GM18498 (cell line): ENCODE results near the gene CCL3.
"Not testable (repeated sequence)": the region's sequence is repeated elsewhere in the genome, so short reads cannot be mapped to it uniquely, and the experiment has no call there.

ENCODE experiments used
- ATAC-seq: cut with Tn5 transposase; IDR thresholded peaks from one replicate; pipeline ENCODE4 v1.9.1; 2021; ENCODE audit warnings: mild to moderate bottlenecking, moderate library complexity; ENCODE audit not compliant: unreplicated experiment

The CCL3 gene

GRCh38 chr17:36117505-36118382, 27.8 kb upstream of the CCL3 start:
- ATAC-seq, result no peak

- not testable (repeated sequence) for ATAC-seq
Measured at GRCh38 chr17:36115649-36115977, 25.7 kb upstream of the CCL3 start.

GRCh38 chr17:36114971-36115648, 25.2 kb upstream of the CCL3 start:
- not testable (repeated sequence) for ATAC-seq

GRCh38 chr17:36113131-36113530, 23.2 kb upstream of the CCL3 start:
- ATAC-seq, result not testable (repeated sequence)

GRCh38 chr17:36112572-36112971, 22.6 kb upstream of the CCL3 start:
- ATAC-seq, result no peak

DNA sequence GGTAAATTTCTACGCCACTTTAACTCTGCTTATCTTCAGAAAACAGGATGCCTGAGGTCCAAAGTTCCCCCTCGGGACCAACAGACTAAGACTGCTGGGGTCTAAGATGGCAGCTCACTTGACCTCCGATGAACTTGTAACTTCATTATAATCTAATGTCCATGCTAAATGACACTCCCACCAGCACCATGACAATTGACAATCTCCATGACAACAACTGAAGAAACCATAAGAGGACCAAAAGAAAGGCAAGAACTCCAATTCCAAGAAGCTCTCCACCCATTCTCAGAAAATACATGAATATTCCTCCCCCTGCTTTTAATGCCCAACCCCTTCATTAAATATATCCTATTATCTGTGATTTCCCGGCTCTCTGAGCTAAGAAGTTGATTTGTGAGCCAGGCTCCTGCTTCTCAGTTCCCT, 21.1 kb upstream of the CCL3 start:
- no peak for ATAC-seq

DNA sequence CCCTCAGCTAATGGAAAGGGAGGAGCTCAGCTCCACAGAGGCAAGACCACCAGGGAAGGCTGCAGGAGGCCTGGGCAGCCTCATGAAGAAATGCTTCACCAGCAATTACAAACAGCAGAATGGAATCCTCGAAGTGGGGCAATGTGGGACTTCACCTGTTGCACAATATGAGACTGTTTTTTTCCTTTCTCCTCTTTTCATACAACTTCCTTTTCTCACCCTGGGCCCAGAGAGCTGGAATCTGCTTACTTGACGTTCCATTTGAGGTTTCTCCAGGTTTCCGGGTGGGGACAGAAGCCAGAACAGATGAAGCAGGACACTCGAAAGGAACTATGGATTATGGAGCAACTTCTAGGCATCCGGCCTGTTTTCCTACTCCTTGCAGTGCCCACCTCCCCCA, 18.3 kb upstream of the CCL3 start:
- ATAC-seq, result not testable (repeated sequence)

DNA sequence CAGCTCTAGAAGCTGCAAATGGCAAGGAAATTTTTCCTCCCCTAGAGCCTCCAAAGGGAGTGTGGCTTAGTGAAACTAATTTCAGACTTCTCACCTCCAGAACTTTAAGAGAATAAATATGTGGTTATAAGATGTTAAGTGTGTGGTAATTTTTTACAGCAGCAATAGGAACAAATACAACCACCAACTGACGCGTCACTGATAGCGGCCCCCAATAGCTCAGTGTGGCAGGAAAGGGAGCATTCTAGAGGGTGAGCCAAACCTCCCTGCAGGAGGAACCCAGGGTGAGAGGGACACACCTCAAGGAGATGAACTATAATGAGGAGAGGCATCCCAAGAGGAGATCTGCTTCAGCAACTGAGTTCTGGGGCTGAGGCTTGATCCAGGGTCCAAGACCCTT, 17.7 kb upstream of the CCL3 start:
- no peak for ATAC-seq

DNA sequence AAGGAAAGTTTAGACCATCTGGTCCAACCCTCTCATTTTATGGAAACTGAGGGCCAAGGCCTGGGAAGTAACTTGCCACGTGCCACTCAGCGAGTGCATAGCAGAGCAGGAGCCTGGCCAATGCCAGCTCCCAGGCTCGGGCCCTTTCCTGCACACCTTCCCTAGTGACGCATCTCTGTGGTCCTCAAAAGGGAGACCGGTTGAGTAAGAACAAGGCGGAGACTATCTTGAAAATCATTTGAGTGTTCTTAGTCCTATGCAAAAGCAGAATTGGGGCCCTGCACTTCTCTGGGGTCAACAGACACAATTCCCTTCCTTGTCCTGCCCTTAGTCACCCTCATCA, 16.5 kb upstream of the CCL3 start:
- no peak for ATAC-seq

DNA sequence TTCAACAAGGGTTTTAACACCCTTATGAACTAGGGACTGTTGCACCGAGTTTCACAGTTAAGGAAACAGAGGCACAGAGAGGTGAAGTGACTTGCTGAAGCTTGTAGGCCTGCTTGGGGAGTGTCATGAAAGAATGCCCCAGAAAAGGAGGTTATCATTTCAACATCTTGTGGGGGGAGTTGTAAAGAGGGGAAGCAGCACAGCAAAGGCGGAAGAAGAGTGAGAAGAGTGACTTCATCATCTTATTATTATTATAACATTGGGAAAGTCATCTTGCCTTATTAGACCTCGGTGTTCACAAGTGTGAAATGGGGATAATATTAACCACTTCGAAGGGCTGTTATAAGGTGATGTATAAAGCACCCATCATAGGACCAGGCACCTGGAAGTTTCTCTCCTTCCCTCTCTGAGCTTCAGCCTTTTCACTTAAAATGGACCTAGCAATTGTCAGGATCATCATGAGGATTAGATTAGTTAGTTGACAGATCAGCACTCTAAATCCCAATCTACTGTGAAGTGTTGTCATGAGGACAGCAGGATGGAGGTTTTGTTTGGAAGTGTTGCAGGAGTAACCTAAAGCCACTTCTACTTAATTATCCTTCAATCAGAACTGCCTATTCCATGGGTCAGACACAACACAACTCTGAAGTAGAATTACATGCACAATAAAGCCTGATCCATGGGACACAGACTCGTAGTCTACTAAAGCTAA, 16.0 kb upstream of the CCL3 start:
- no peak for ATAC-seq

DNA sequence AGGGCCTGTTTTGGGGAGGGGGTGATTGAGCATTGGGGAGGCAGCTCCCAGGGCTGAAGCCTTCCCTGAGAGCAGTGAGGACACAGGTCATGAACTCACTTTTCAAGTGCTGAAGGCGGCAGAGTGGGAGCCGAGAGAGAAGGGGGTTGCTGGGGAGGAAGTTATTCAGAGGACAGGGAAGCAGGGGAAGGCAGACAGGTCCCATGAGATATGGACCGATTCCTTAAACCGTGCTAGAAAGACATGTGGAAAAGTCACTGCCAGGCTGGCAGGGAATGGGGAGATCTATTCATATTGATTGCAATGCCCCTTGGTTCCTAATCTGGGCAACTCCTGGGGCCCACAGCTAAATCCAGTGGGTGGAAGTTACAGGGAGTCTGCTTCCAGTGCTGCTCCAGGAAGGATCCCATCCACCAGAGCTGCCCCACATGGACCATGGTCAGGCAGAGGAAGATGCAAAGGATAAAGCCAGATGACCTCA, 14.8 kb upstream of the CCL3 start:
- no peak for ATAC-seq

- not testable (repeated sequence) for ATAC-seq
Measured at GRCh38 chr17:36104246-36104645, 14.3 kb upstream of the CCL3 start.

DNA sequence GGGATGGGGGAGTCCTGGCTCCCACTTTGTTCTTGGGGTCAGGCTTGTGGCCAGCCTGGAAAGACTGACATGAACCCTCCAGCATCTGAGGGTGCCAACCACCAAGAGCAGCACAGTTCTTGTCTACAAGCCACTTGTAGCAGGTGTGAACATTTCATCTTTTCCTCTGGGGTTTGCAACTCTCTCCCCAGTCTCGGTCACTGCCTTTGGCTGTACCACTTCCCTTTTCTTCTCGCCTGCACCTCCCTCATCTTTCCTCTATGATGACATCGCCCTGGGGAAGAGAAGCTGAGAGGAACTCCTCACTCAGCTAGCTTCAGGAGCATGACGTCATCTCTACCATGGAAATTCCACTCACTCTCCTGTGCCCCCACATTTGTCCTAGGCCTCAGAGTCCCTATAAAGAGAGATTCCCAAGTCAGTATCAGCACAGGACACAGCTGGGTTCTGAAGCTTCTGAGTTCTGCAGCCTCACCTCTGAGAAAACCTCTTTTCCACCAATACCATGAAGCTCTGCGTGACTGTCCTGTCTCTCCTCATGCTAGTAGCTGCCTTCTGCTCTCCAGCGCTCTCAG, 13.5 kb upstream of the CCL3 start, which contains the start of gene CCL4:
TSS of gene CCL4 (plus strand) at position 427 of the 575 bp plus-strand sequence. CDS start at position 506, 79 bp downstream.
- peak; percentile 80 for ATAC-seq

GRCh38 chr17:36099004-36099403, 9.1 kb upstream of the CCL3 start:
- ATAC-seq, result not testable (repeated sequence)

DNA sequence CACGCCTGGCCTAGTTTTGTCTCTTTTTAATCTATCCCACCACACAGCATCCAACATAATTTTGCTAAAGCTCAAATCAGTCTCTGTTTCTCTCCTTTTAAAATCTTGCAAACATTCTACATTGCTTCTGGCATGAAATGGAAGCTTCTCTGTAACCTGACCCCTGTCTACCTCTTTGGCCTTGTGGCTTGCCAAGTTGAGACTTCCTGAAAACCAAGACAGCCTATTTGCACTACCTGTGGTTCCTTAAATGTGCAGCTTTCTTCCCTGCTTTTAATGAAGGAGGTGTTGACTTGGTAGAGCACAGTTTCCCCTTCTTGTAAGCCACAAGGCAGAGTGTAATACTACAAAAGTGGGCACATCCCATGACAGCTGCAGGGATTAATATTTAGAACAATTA, 6.0 kb upstream of the CCL3 start:
- no peak for ATAC-seq

- ATAC-seq, result no peak
Measured at GRCh38 chr17:36094746-36095145, 4.8 kb upstream of the CCL3 start.

GRCh38 chr17:36094232-36094631, 4.3 kb upstream of the CCL3 start:
- no peak for ATAC-seq

- not testable (repeated sequence) for ATAC-seq
Measured at GRCh38 chr17:36092715-36093114, 2.8 kb upstream of the CCL3 start.

- ATAC-seq, result no peak
Measured at GRCh38 chr17:36092230-36092629, 2.3 kb upstream of the CCL3 start.

DNA sequence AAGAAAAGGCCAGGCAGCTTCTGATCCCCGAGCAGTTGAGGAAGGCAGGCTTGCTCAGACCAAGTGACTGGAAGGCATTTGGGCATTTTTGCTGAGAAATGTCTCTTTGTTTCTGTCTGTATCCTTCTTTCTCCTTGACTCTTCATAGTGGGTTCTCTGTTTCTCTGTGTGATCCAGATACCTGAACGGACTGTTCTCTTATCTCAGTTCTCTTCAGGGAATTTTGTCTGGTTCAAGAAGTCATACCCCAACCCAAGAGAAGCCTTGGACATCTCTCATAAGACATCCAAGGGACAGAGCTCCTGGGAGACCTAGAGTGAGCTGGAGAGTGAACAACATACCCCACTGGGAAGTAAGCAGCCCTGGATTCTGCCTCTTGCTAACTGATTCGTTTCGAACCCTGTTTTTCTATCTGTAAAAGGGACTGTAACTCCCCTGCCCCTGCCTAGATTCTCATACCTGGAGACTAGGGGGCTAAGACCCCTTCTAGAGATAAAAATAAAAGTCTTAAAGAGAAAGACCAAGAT, 541 bp downstream of the CCL3 start:
- ATAC-seq, result no peak
